DMS 273 (cell line): ENCODE data around the gene PACRG.
A peak's percentile ranks its signal among the peaks of the same experiment; 100 is the strongest.

Experiments
- DNase-seq: peaks from one replicate; lab custom pipeline; 2025; ENCODE audit not compliant: unreplicated experiment; lab: John Stamatoyannopoulos, UW

Gene PACRG

GRCh38 chr6:162998777-162999176 is 271.0 kb downstream of the PACRG start:
- no peak for DNase-seq

DNA sequence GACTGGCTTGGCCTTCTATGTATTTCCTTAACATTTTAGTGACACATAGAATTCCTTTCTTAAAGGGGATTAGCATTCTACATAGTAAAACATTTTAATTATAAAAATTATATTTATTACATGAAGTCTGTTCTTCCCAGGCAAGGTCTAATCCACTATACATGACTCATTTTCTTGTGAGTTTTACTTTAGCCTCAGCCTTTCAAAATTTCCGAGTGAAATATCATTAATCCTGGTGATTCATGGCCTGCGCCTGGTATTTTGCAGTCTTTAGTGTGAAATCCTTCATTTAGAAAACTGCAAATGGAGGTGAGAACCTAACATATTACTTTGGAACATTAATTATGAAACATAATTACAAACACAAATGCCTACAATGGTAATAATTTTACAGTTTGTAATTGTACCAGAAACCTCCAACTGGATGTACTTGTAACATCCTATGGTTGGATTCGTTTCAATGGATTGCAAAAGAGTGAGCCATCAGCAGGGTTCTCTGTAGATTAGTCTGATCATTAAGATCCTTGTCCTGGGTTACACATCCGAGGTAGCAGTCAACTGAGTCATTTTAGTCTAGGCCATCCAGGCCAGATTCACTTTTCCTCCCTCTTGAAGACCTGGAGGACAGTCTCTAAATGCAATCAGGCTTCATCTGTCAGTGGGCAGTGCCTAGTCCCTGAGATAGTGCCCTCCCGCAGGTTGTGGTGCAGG is 272.0 kb downstream of the PACRG start:
- no peak for DNase-seq

GRCh38 chr6:163001330-163001729 is 273.6 kb downstream of the PACRG start:
- DNase-seq: no peak

DNA sequence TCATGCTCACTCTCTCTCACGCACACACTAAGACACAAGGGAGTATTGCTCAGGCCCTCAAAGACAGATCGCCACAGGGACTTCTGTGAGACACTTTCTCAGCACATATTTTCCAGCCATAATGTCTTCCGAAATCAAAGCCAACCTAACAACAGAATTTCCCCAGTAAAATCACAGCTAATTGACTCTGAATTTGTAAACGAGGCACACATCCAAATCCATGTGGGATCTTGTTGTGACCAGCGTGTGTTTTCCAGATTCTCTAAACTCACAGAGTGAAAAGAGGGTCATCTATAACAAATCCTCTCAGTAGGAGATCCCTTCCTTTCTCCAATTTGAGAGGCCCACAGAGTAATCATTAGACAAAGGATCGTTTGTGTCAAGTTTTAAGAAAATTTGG is 280.4 kb downstream of the PACRG start:
- no peak for DNase-seq

DNA sequence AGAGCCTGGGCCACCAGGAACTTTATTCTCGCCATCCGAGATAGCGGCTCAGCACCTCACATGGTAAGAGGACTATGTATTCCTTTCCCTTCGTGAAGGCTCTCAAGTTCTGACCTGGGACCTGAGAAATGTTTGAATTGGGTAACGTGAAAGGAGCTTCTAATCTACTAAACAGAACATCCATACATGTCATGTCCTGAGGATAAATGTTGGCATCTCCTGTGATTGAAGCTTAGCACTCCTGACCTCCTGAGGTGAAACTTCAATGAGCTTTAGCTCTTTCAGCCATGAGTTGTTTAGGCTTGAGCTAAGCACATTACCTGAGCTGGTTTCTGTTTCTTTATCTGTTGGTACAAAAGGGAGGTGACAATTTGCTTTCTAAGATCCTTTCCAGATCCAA is 280.9 kb downstream of the PACRG start:
- no peak for DNase-seq

DNA sequence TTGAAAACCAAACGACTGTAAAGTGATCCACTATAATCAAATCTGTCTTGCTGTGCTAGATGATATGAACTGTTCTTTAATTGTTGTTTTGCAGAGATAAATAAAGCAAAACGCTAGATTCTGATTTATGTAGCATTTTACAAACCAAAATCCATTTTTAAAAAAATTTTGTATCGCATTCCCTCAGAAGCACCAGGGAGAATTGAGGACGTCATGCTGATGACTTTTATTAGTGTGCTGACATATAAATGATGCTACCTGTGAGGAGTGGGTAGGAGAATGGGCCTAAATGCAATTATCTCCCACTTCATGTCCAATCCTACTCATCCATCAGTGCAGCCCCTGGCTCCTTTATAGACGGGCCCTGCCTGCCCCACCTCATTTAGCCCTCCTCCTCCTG is 282.4 kb downstream of the PACRG start:
- DNase-seq: no peak

DNA sequence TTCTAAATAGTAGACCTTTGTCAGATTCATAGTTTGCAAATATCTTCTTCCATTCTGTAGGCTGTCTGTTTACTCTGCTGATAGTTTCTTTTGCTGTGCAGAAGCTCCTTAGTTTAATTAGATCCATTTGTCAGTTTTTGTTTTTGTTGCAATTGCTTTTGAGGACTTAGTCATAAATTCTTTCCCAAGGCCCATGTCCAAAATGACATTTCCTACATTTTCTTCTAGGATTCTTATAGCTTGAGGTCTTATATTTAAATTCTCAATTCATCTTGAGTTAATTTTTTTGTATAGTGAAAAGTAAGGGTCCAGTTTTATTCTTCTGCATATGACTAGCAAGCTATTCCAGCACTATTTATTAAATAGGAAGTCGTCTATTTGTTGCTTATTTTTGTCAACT is 287.0 kb downstream of the PACRG start:
- DNase-seq: no peak

DNA sequence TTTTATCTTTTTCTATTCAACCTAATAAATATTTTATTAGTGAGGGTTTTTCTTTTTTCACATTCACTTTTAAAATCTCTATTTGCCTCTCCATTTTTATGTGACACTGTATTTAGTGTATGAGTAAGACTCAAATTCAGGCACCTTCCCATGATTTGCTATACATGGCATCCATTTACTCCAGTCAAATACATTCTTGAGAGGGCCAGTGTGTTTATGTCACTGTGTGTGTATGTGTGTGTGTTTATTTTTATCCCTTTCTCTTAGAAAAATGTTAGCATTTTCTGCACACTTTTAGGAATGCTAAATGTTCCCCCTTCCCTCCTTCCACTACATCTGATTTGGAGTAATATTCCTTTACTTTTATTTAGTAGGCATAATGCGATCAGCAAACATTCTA is 290.0 kb downstream of the PACRG start:
- no peak for DNase-seq

DNA sequence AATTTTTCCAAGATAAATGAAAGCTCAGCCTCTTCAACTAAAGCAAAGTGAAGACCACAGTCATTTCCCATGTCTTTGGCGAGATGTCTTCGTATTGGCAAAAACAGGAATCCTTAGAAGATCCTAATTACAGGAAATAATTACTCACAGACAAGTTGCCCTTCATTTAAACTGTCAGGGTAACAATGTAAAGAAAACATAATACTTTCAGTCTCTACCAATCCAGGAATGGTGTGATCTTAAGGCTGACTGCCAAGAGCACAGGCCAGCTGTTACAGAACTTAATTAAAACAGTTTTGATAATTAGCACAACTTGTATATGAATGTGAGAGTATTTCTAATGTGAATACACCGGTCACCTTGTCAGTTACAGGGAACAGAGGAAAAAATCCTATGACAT is 292.2 kb downstream of the PACRG start:
- peak; percentile 43 for DNase-seq

- no peak for DNase-seq
Measured at GRCh38 chr6:163021054-163021453, 293.3 kb downstream of the PACRG start.

GRCh38 chr6:163023700-163024099 is 295.9 kb downstream of the PACRG start:
- DNase-seq: no peak

DNA sequence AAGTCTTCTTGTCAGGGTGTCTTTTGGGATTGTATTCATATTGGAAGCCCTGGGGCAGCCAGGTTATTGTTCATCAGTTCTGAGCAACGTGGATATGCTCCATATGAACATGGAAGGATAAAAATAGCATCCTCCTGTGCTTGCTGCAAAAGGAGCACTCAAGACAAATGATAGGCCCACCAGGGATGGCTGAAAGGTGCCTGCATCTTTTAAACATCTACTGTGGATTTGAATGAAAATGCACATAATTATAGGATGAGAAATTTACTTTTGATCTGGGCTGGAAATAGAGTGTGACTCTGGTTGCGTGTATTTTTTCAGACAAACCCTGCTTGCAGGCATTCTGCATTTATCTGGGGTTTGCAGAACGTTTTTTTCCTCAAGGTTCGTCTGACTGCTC is 299.1 kb downstream of the PACRG start:
- no peak for DNase-seq

- no peak for DNase-seq
Measured at GRCh38 chr6:163030980-163031379, 303.2 kb downstream of the PACRG start.

DNA sequence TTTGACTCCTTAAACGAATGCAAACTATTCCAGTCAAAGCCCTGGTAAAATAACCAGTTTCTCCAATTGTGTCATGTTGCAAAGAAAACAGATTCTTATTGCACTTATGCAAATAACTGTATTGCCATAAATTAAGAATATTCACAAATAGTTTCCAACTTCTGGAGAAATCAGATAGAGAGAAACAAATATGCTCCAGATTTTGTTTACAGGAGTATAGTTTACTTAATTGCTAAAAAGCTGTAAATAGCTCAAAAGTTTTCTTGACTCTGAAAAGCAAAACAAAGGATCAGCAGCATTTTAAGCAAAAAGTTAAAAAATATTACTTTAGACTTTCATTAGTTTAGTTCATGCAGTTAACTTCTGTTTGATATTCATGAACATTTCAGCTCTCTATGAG is 304.2 kb downstream of the PACRG start:
- no peak for DNase-seq

DNA sequence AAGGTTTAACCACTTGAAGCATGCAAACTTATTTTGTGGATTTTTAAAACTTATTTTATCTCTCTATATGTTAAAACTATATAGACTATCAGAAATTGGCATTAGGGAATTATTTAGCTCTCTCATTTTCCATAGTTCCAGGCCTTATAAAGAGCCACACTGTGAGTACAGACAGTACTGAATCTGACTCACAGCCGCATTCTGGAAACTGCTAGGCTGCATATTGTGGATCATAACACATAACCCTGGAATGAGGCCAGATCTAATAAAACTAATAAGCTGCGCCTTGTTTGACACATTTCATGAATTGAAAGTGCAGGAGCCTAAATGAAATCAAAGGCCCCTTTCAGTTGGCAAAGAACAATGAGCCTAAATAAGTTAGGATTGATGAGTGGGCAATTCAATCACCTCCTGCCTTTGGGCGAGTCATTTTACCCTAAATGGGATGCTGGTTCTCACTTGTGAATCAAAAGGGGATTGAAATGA is 308.4 kb downstream of the PACRG start:
- DNase-seq: no peak

DNA sequence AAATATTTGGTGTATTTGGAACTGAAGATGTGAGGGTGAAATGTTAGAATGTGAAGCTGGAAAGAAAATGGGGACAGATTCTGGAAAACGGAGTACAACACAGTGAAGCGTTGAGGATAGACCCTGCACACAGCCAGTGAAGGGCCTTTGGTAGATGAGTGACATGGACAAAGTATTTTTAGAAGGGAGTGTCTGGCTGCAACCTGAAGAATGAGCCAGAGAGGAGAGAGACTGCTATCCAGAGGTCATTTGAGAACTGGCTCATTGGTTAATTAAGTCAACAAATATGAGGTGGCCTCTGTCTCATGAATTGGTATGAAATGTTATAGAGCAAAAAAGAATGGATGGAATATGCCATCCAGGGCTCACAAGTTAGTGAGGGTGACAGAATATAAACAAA is 310.5 kb downstream of the PACRG start:
- DNase-seq: no peak

GRCh38 chr6:163048345-163048744 is 320.6 kb downstream of the PACRG start:
- no peak for DNase-seq

GRCh38 chr6:163053667-163054344 is 326.0 kb downstream of the PACRG start:
- DNase-seq: no peak

DNA sequence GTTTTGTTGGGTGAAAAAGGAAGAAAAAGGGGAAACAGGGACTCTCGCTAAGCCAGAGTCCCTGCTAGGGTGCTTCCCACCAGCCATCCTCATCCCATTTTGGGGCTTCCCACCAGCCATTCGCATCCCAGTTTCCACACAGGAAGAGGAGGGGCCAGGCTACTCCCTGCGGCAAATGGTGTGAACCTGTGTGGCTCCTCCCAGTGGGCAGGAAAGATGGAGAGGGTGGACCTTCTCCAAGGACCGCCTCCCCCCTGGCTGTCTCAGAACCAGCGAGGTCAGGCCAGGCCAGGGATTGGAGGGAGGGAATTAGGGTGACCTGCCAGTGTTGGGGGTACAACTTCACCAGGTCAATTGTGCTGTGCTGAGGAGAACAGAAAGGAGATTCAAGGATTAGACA is 326.9 kb downstream of the PACRG start:
- no peak for DNase-seq

DNA sequence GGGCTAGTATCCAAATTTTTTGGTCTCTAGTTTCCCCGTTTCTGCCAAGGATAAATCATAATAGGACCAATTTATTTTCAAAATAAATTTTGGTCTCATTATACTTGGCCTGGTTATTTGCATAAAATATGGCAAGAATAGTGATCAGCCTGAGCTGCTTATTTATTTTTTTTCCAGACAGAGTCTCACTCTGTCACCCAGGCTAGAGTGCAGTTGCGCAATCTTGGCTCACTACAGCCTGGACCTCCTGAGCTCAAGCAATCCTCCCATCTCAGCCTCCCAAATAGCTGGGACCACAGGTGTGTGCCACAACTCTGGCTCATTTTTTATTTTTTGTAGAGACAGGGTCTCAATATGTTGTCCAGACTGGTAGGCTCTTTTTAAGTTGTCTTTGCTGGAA is 329.5 kb downstream of the PACRG start:
- DNase-seq: no peak

- no peak for DNase-seq
Measured at GRCh38 chr6:163062790-163063189, 335.0 kb downstream of the PACRG start.

DNA sequence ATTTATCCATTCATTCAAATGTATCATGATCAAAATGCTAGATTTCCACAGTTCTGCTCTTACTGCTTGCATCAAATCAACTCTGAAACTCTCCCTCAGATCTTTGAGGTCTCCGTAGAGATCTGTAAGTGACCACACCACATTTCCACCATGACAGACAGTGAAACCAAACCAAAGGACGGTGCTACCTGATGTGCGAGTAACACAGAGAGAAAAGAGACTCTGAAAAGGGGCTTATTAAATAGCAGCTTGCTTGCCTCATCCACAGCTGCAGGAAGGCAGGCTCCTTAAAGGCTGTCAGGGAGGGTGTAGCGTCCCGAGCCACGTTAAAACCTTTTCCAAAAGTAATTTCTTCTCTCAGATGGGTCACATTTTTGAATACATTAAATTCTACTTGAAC is 335.8 kb downstream of the PACRG start:
- DNase-seq: no peak

GRCh38 chr6:163064397-163064796 is 336.6 kb downstream of the PACRG start:
- no peak for DNase-seq
